ENCODE results near the gene CDK5RAP1.

DNA sequence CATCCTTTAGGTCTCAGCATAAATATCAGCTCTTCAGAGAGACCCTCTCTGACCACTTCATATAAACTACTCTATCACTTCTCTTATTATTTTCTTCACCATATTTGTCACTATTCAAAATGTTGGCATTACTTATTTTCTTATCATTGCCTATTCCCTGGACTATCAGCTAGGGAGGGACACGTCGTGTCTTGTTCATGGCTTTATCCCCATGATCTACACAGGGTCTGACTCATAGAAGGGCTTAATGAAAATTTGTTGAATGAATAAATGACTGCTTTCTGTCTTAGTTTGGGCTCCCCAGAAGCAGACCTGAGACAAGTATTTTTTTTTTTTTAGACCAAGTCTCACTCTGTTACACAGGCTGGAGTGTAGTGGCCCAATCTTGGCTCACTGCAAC, 3.0 kb upstream of the CDK5RAP1 start:
- TF ChIP-seq FOXK2 (IDR thresholded peaks at IDR 0.05) (no peak), BHLHE40 (IDR thresholded peaks at IDR 0.05; ENCODE audit: borderline replicate concordance) (no peak), FOXA1 (IDR thresholded peaks at IDR 0.05) (no peak)
